ENCODE results near the gene KIF26B.
A peak's percentile ranks its signal among the peaks of the same experiment; 100 is the strongest.
"Not testable (repeated sequence)": the region's sequence is repeated elsewhere in the genome, so short reads cannot be mapped to it uniquely, and the experiment has no call there.

KIF26B gene

DNA sequence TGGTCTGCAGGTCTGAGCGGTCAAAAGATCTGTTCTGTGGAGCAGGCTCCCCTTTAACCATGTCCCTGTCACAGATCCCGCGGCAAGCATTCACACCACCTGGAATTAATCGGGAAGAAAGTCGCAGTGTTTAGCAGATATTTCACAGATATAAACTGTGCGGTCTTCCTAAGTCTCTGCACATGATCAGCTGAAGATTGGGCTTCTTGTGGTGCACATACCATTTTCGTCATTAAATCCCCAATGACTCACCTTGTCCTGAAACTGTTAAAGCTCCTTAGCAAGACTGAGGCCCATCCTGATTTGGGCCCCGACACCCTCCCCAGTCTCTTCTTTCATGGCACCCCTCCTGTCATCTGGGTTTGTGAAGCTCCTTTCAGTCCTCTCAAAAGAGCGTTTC, 158.8 kb downstream of the KIF26B start:
- no peak for DNase-seq

DNA sequence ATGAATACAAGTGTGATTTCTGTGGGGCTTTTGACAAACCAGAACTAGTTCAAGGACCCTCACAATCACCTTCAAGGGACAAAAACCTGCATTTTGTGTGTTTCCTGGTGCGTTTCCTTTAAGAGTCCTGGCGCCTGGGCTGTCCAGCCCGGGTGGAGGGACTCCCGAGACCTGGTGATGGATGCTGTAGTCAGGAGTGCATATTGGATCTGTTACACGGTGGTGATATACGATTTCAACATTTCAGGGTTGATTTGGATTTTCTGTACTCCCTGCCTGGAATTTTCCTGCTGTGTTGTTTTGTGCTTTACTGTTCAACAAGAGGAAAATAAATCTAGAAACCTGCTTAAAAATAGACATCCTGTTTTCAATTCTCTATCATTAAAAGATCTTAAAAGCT, 162.0 kb downstream of the KIF26B start:
- DNase-seq, result no peak

DNA sequence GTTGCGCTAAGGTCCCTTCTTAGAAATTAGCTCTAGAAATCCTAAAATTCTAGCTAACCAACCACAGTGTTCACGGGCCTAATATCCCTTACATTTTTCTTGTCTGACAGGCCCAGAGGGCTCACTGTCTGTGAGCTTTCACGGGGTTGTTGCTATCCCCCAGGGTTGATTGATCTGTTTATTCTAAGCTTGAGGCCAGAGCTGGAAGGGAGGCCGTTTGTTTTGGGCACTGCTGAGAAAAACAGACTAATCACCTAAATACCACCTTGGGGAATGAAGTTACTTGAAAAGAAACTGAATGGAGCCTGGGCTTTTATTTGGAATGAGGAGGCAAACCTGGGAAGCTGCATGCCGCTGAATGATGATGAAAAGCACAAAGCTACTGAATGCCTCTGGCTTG, 162.4 kb downstream of the KIF26B start:
- DNase-seq, result no peak

DNA sequence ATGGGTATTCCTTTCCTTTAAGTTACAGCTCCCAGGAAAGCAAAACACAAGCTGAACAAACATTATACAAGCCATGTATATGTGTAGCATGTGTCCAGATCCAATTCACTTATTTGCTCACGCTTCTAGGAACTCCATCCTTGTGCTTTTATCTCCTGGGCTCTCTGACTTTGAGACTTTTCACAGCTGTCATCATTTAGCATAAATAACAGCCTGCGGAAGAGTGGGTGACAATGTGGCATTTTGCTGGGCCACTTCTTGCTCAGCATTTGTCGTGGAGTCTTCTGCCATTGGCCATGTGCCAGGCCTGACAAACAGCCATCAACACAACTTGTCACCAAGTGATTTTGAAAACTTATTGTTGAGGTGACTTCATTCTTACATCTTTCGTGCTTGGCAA, 164.3 kb downstream of the KIF26B start:
- no peak for DNase-seq

DNA sequence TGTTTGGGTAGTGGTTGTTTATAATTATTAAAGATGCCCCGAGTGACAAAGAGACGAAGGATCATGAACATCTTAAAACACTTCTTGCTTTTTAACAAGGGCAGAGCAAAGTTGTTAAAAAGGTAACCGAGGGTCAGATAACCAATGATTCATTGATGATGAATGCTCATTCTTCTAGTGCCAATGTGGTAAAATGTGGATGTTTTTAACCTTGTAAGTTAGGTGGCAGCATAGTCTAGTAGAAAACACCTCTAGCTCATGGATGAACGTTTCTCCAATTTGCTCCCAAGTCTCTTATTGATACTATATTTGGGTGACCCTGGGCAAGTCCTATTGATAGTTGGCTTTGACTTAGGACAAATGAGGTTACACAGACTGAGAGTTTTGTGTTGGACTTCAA, 167.9 kb downstream of the KIF26B start:
- no peak for DNase-seq

DNA sequence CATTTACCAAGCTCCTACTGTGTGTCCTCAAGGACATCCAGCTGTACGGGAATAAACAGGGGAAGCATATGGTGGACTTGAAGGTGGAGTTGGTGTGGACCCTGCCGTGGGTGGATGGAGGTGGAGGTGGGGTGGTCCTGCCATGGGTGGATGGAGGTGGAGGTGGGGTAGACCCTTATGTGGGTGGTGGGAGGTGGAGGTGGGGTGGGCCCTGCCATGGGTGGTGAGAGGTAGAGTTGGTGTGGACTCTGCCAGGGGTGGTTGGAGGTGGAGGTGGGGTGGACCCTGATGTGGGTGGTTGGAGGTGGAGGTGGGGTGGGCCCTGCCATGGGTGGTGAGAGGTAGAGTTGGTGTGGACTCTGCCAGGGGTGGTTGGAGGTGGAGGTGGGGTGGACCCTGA, 169.0 kb downstream of the KIF26B start:
- DNase-seq, result not testable (repeated sequence)

DNA sequence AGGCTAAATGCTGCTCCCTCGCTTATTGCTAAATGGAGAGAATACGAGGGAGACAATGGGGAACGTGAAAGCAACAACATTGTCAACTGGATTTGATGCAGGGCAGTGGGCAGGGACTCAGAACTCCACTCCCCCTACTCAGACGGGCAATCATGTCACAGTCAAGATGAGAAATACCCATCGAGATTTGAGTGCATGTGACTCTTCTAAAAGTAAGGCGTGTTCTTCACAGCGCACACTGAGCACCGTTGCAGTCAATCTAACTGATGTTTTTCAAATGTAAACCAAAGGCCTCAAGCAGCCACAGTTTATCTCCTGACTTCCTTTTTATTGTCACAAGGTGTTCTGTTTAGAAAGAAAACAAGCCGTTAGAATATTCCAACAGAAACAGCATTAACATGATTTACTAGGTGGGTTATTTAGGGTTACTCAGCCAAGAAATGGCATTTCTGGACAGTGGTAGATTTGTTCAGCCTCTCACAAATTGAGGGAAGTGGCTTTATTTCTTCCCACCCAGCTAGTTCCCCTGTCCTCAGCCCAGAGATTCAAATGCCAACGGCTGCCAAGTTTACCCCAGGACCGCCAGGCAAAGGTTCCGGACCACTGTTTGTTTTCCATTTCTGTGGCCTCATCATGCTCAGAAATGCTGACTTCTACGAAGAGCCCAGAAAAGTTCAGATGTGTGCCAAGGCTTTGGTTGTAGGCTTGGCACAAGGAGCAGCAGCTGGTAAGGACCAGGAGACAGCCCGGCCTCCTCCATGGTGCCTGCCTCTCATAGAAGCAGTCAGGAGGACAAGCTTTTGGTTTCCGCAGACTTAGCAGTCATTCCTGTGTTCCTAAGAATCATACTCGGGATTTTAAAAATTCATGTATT, 171.4 kb downstream of the KIF26B start:
- no peak for DNase-seq

DNA sequence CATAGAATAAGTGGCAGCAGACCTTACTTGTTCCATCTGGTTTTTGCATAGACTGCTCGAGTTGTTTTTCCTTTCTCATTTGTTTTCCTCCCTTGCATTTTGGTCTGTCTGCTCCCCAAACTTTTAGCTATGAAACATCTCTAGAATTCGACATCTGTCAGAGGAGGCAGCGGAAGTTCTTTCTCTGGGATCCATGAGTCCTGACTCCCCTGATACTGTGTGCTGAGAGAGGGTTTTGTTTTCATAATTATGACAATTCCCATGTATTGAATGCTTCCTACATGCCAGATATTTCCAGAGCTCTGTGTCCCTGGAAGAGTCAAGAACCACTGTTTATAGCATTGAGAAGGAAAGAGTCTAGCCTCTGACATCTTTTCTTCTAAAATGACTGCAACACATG, 172.6 kb downstream of the KIF26B start:
- DNase-seq, result no peak

DNA sequence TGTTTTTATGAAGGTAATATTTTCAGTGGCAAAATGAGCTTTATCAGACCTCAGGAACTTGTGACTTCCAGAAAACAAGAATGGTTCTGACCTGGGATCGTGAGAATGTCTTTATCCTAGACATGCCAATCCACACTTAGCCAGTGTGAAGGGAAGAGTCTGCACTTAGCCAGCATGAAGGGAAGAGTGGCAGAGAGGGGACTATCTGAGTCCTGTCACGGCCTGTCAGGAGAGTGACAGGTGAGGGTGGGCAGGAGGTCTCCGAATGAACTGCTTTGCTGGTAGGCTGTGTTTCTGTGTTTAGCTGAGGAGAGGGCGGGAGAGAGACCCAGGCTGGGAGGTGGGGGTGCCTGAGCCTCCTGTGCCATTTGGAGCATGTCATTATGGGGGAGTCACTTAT, 173.1 kb downstream of the KIF26B start:
- DNase-seq, result no peak

DNA sequence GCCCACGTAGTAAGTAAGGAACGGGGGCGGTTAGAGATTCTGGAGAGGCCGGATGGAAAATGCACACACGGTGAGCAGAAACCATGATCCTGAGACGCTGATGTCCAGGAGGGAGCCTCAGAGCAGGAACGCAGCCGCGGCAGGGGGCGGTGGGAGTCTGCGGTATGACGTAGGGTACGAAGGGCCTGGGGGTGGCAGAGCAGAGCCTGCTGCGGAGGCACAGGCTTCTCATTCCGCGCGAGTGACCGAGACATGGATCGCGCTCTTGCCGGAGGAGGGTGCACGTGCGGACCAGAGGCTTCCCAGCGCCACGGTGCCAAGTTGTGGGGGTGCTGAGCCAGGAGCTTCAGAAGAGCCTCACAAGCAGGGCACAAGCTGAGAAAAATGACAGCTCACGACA, 176.2 kb downstream of the KIF26B start:
- DNase-seq, result peak in 1 of 56 donors; percentile 28

DNA sequence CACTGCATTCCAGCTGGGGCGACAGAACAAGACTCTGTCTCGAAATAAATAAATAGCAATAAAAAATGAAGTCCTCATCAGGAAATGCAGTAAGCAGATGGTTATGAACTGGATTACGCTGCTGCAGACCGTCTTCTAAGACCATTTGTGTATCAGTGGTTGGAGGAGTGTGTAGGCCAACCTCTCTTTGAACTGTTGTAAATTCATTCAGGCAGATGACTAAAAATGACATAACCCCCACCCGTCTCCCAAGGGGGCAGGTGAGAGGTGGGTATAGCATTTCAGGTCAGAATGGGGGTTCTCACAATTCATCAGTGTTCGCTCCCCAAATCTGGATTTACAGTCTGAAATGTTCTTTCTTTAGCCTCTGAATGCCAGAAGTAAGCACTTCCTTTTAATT, 177.3 kb downstream of the KIF26B start:
- DNase-seq, result no peak

DNA sequence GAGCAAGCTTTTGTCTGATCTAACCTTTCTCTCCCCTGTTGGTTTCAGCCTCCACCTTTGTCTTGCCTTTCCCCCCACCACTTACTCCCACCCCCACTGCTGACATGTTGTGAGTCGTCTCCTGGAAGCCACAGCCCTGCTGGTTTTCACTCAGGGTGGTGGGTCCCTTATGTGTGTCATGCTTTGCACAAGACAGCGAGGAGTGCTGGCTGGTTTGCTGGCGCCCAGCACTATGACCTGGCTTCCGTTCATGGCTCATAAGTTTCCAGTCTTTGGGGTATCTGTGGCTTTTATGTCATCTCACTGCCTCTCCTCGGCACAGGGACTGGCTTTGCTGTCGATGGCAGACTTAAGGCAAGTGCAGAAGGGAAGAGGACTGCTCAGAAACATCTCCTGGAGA, 177.7 kb downstream of the KIF26B start:
- DNase-seq, result no peak

DNA sequence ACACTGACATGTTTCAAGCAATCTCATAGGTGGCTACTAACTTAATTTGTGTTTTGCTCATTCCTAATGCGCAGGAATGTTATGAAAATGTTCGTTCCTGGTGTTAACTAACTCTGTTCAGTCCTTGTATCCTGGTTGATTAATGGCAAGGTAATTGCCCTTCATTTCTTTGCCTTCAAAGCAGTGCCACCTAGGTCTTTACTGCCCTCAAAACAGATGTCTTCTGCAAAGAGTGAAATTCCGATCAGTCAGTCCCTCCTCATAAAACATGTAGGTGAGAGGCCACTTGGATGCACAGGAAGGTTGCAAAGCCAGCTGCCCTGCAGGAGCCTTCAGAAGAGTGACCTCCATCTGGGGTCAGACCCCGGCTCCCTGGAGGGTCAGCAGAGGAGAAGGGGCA, 179.4 kb downstream of the KIF26B start:
- no peak for DNase-seq

DNA sequence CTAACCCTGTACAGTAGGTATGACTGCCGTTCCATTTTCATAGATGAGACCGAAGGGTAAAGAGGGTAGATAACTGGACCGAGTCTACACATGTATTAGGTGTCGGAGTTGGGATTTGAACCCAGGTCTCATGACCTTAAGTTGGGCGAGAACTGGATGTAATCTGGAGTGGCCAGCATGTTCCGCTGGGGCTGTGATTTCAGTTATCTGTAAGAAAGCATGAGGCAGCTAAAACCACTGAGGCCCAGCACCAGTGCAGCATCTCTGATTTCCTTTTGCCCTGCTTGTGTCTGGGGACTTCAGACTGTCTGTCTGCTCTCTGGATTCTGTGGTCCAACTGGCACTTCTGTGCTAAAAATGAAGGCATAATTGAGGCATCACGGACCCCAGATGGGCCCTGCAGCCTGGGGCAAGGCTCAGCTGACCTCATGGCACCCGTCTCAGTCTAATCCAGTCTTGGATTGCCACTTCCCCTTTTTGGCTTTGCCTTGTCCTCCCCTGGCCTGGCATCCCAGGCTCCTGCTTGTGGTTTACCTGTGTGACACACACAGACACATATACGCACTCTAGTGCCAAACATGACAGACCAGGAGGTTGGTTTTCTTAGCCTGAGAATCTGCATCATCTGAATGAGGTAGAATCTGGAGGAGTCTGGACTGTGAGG, 180.2 kb downstream of the KIF26B start:
- no peak for DNase-seq

DNA sequence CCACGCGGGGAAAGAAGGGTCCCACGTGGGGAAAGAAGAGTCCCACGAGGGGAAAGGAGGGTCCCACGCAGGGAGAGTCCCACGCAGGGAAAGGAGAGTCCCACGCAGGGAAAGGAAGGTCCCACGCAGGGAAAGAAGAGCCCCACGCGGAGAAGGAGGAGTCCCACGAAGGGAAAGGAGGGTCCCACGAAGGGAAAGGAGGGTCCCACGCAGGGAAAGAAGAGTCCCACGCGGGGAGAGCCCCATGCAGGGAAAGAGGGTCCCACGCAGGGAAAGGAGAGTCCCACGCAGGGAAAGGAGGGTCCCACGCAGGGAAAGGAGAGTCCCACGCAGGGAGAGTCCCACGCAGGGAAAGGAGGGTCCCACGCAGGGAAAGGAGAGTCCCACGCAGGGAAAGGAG, 180.9 kb downstream of the KIF26B start:
- not testable (repeated sequence) for DNase-seq

DNA sequence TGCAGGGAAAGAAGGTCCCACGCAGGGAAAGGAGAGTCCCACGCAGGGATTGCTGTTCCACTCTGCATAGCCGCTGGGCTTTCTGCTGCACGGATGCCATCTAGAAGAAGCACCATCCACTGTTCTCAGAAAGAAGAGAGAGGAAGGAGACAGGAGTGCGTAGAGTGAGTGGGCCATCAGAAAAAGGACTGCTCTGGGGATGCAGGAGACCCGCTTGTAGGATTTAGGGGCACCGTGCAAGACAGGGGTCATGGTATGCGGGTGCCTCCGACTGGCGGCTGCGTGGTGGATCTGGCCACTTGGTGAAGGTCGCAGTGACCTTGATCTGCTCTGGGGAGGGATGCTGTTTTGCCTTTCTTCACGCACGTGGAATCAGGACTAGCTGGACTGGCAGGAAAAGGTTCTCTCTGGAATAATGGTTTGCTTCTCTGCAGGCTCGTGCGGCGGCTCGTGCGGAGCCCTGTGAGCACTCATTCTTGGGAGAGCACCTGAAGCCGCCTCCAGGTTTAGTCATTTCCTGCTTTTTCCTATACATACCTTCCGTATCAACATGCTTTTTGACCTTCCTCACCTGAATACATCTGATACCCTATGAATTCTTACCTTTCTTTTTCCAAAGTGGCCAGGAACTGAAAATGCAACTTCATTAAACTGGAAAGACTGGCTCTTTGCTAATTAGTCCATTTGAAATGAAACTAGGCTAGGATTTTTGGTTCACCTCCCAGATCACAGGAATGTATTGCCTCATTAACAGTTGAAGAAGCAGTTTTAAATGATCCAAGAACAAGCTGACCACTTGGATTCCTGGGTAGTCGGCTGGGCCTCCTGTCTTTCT, 181.6 kb downstream of the KIF26B start:
- no peak for DNase-seq

DNA sequence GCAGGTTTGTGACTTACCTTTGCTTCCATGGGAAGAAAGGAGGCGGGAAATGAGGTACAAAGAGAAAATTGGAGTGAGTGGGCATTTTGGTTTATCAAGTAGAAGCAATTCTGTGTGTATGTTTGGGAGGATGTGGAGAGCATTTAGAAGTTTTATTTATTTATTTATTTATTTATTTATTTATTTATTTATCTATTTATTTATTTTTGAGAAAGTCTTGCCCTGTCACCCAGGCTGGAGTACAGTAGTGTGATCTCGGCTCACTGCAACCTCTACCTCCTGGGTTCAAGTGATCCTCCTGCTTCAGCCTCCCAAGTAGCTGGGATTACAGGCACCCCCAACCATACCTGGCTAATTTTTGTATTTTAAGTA, 182.2 kb downstream of the KIF26B start:
- not testable (repeated sequence) for DNase-seq

DNA sequence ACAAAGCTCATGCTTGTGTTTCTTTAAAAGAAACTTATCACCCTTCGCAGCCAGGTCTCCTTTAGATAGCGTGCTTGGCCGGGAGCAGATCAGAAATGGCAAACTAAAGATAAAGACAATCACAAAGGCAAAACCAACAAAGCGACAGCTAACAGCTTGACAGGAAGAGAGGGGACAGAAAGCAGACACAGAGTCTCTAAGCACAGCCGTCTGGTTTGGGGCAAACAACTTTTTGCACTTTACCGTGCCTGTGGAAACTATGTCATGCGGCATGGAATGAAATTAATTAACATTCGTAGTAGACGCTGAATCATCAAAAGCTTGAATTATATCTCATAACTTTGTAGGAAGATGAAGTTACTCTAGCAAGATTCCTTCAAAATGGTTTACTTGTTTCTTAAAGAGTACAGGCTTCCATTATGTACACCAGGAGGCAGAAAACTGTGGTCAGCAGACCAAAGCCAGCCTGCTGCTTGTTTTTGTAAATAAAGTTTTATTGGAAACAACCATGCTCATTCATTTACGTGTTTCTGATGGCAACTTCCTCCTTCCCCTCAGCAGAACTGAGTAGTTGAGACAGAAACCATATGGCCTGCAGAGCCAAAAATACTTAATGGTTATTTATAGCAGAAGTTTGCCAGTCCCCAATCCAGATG, 183.2 kb downstream of the KIF26B start:
- no peak for DNase-seq

DNA sequence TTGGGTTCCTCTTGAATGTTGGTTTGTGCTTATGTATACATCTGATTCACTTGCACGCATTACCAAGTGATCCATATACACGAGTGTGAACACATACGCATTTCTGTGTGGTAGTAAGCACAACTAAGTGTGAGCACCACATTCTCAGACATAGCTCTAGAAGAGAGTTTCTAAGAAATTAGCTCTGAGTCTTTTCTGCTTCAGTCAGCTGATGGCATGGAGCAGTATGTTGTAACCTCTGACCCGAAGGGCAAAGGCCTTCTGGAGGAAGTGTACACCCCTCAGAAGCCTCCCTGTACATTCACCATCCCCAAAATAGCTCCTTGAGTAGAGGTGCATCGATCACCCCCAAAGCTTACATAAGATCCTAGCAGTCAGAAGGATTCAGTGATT, 183.7 kb downstream of the KIF26B start:
- no peak for DNase-seq

DNA sequence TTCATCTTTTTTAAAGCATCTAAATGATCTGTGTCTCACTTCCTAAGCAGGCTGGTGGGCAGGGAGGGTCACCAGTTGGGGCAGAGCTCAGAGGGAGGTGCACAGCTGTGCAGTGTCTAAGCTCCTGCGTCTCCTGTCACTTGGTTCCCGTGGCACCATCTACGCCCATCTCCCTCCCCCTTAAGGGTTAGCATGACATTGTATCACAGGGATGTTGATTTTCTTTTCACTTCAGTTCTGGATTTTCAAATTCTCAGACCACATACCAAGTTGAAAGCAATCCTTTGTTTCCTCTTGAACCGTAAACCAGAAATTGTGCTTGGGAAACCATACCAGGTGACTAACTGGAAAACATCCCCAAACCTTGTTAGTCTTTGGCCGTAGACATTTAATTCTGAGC, 187.0 kb downstream of the KIF26B start:
- no peak for DNase-seq

DNA sequence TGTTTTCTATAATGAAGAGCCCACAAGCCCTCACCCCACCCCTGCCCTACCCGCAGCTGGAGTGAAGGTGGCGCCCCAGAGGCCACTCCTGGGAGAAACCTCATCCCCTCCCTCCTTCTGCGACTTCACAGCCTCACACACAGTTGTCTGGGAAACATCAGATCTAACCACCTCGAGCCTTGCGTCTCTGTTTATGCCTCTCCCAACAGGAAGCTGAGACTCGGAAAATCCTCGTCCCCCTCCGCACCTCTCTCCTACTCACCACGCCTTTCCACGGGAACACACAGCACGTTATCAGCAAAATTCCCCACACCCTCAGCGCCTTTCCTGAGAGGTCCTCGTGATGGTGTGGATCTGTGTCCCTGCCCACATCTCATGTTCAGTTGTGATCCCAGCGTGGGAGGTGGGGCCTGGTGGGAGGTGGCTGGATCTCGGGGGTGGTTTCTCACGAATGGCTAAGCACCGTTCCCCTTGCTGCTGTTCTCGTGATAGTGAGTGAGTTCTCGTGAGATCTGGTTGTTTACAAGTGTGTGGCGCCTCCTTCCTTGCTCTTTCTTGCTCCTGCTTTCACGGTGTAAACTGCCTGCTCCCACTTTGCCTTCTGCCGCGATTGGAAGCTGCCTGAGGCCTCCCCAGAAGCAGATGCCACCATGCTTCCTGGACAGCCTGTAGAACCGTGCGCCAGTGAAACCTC, 190.6 kb downstream of the KIF26B start:
- DNase-seq, result peak in 1 of 56 donors; percentile 3

Measured in nucleus accumbens (tissue), 56 donors.